Ascending aorta (tissue), 2 donors: ENCODE results near the gene CFAP74. TPM values are rescaled to one million over a fixed set of nuclear protein-coding genes. Genes with fewer than 3 reads are reported as not detected.

ENCODE experiments used
- DNase-seq, 2 donors: peaks; one replicate each; pipeline ENCODE4 v3.0.0-alpha.2; 2019; ENCODE audit warnings: low spot score in 2 of 2
- H3K27ac ChIP-seq, 2 donors: fragments of 200-600 bp; sonication (generic); one replicate each; pipeline ENCODE4 v1.5.1; 2016 to 2017; ENCODE audit warnings: mild to moderate bottlenecking in 1 of 2
- H3K27me3 ChIP-seq: fragments of 200-600 bp; sonication (generic); one replicate; pipeline ENCODE4 v1.5.1; 2017
- H3K36me3 ChIP-seq, 2 donors: fragments of 200-600 bp; sonication (generic); one replicate each; pipeline ENCODE4 v1.5.1; 2016
- H3K4me1 ChIP-seq, 2 donors: fragments of 200-600 bp; sonication (generic); one replicate each; pipeline ENCODE4 v1.5.1; 2016 to 2017; ENCODE audit warnings: mild to moderate bottlenecking in 1 of 2
- H3K4me3 ChIP-seq, 2 donors: fragments of 200-600 bp; sonication (generic); one replicate each; pipeline ENCODE4 v1.5.1; 2016 to 2017; ENCODE audit warnings: mild to moderate bottlenecking in 1 of 2
- H3K9me3 ChIP-seq, 2 donors: fragments of 200-600 bp; sonication (generic); one replicate each; pipeline ENCODE4 v1.5.1; 2016
- CTCF ChIP-seq, 3 experiments: fragments of 200-600 bp in 2 of 3; fragments of 450-650 bp in 1 of 3; sonication (generic) in 2 of 3; IDR thresholded peaks; one replicate each; pipeline ENCODE4 v1.5.1; 2016 to 2019; ENCODE audit warnings: antibody characterized with exemption in 3 of 3, mild to moderate bottlenecking in 1 of 3, moderate library complexity in 1 of 3
- intact Hi-C: fragments of 100-400 bp; cut with DNase I; formaldehyde crosslinking; loops from one replicate; pipeline ENCODE4 v1.15.1; 2023
- total RNA-seq: library from RNA; depleted of rRNA; stranded (reverse); fragments of >200 nt; gene quantifications from one replicate; pipeline ENCODE4 v1.1.0, GENCODE V29; 2016

CFAP74 gene
- total RNA-seq, 1 donor from 2014 or later: not detected

DNA sequence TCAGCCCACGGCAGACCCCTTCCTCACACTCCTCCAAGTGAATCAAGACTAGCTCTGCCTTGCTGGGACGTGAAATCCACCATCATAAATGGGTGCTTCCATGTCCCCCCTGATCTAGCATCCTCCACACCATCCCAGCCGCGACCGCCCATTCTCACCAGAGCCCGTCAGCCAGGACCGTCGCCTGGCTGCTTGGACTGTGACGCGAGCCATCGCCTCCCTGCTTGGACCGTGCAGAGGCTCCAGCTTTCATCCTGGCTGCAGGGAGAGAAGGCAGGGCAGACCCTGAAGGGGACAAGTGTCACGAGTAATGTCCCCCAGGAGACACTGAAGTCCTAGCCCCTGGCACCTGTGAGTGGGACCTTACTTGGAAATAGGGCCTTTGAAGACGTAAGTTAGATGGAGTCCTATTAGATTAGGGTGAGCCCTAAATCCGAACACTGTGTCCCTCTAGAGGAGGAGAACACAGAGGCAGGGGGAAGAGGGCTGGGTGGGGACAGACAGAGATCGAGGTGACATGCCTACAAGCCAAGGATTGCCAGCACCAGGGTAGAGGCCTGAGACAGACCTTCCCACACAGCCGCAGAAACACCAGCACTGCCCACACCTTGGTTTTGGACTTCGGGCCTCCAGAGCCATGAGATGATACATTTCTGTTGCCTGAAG, 33.9 kb upstream of the CFAP74 start:
- no peak for TF ChIP-seq CTCF (IDR thresholded peaks at IDR 0.05)
- intact Hi-C loops: no loop called here
- H3K27ac ChIP-seq: no peak overlapping the region

DNA sequence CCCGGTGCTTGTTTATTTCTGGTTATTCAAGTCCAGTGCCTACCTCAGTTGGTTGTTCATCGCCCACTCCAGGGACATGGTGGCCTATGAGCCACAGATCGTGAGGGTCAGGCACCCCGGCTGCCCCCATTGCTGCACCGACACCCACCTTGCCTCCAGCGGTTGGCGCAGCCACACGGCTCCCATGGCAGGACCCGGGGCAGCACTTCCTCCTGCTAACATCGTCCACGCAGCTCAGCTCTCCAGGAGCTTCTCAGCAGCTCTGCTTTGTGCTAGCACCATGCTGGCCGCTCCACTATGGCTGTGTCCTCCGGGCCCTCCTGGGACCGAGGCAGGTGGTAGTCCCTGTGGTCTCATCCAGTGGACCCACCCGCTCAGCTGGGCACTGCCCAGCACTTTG, 32.7 kb upstream of the CFAP74 start:
- no peaks in the 10 kb centered on the region for H3K36me3 ChIP-seq

More for the DNA sequence above, 33.9 kb upstream of the CFAP74 start:
- Histone ChIP-seq H3K4me3 (no peak overlapping the region), H3K36me3 (no peaks in the 10 kb centered on the region), H3K27me3 (no peaks in the 10 kb centered on the region), H3K9me3 (no peaks in the 10 kb centered on the region), H3K4me1 (no peaks in the 10 kb centered on the region)
- DNase-seq: no peak

DNA sequence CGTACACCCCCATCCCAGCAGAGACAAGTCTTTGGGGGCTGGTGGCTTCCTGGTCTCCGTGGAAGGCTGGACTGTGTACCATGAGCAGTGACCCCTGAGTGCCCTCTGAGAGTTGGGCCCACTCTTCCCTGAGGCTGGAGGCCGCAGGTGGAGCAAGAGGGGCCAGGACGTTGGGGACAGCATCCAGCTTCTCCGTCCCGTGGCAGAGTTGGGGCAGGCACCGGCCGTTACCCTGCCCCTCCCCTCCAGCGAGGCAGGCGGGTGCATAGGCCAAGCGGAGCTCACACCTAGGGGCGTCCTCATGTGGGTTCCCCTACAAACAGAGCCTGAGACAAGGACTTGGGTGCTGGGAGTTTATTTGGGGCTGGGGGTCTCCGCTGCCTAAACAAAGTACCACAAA, 29.6 kb upstream of the CFAP74 start:
- TF ChIP-seq CTCF (IDR thresholded peaks at IDR 0.05): no peak
- Histone ChIP-seq H3K4me3 (no peak overlapping the region), H3K9me3 (no peaks in the 10 kb centered on the region), H3K27me3 (no peaks in the 10 kb centered on the region), H3K27ac (no peak overlapping the region), H3K4me1 (no peaks in the 10 kb centered on the region), H3K36me3 (no peaks in the 10 kb centered on the region)
- DNase-seq: no peak
- intact Hi-C loops: no loop called here

More for the DNA sequence above, 32.7 kb upstream of the CFAP74 start:
- Histone ChIP-seq H3K4me1 (no peaks in the 10 kb centered on the region), H3K27me3 (no peaks in the 10 kb centered on the region), H3K4me3 (no peak overlapping the region), H3K9me3 (no peaks in the 10 kb centered on the region), H3K27ac (no peak overlapping the region)
- DNase-seq: no peak
- TF ChIP-seq CTCF (IDR thresholded peaks at IDR 0.05): no peak
- intact Hi-C loops: no loop called here

DNA sequence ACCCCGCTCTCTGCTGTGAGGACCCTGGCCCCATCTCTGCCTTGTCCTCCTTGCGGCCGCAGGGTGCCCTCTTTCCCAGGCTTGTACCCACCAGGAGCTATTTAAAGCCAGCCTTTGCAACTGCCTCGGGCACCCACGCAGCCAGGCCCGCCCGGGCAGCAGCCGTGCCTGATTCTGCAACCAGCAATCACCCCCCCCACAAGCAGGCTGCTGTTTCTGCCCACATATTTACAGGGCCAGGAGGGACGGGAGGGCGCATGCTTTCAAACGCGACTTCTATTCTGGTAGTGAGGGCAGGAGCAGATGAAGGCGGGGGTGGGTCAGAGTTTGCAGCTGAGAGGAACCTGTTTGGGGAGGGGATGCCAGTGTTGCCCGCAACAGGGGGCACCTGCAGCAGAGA, 29.2 kb upstream of the CFAP74 start:
- no peaks in the 10 kb centered on the region for H3K4me1 ChIP-seq
- H3K4me3 ChIP-seq: no peak overlapping the region
- H3K36me3 ChIP-seq: no peaks in the 10 kb centered on the region
- H3K27ac ChIP-seq: no peak overlapping the region
- intact Hi-C loops: no loop called here
- TF ChIP-seq CTCF (IDR thresholded peaks at IDR 0.05): no peak
- H3K9me3 ChIP-seq: no peaks in the 10 kb centered on the region
- H3K27me3 ChIP-seq: no peaks in the 10 kb centered on the region
- no peak for DNase-seq

DNA sequence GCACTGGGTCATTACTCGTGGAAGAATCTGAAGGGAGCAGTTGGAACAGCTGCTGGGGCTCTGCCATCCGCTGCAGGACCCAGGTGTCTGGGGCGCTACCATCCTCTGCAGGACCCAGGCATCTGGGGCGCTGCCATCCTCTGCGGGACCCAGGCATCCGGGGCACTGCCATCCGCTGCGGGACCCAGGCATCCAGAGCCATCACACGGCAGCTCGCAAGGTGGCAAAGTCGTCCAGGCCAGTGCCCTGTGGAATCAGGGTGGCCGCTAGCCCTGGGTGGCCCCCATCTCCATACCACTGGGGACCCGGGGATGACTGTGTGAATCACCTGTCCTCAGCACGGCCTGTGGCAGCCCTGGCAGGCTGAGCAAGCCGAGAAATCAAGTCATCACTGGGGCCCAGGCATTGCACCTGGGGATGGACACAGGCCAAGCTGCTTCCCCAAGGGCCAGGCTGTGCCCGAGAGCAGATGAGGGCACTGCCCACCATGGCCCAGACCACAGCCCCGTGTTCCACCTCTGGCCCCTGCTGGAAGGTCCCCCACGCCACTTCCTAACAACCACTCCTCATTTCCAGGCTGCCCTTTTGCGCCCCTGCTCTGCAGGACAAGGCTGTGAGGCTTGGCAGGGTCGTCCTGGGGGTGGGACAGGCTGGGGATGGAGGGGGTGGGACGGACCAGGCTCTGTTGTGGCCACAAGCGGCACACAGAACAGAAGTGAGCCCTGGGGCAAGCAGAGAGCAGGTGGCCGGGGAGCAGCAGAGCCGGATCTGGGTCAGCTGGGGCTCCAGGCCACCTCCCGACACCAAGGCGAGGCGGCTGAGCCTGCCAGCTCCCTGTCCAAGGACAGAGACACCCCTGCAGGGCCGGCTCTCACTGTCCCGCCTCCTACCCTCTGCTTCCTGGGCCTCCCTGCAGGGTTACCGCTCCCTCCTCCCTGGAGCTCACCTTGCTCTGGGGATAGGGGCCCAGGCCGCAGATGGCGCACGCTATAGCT, 28.3 kb upstream of the CFAP74 start:
- Histone ChIP-seq H3K27me3 (no peaks in the 10 kb centered on the region), H3K4me3 (no peak overlapping the region), H3K36me3 (no peaks in the 10 kb centered on the region), H3K27ac (no peak overlapping the region), H3K4me1 (no peaks in the 10 kb centered on the region), H3K9me3 (no peaks in the 10 kb centered on the region)
- no peak for TF ChIP-seq CTCF (IDR thresholded peaks at IDR 0.05)
- DNase-seq: no peak
- intact Hi-C loops: no loop called here
